Activated naive CD4-positive, alpha-beta T cell treated with anti-CD3 and anti-CD28 coated beads for 36 hours (primary cell): ENCODE results near the gene FAM171A2. TPM values are rescaled to one million over a fixed set of nuclear protein-coding genes. Genes with fewer than 3 reads are reported as not detected.
A peak's percentile ranks its signal among the peaks of the same experiment; 100 is the strongest.
"Not testable (repeated sequence)": the region's sequence is repeated elsewhere in the genome, so short reads cannot be mapped to it uniquely, and the experiment has no call there.

Experiments used
- CTCF ChIA-PET: fragments of 350-600 bp; sonication (Branson Sonifier 250); formaldehyde crosslinking; loops from one replicate; lab custom pipeline; 2021; ENCODE audit warnings: antibody characterized with exemption; lab: Charles Lee
- DNase-seq: peaks from one replicate; pipeline ENCODE4 v3.0.0-alpha.2; 2020
- H3K27ac Mint-ChIP-seq: one replicate; pipeline ENCODE4 v1.8.0; 2021; ENCODE audit warnings: mild to moderate bottlenecking, mixed read lengths
- H3K27me3 Mint-ChIP-seq: one replicate; pipeline ENCODE4 v1.8.0; 2021; ENCODE audit warnings: low read depth, mixed read lengths
- H3K36me3 Mint-ChIP-seq: one replicate; pipeline ENCODE4 v1.8.0; 2021; ENCODE audit warnings: low read depth, mixed read lengths
- H3K4me1 Mint-ChIP-seq: one replicate; pipeline ENCODE4 v1.8.0; 2021; ENCODE audit warnings: low read depth, mixed read lengths
- H3K4me3 Mint-ChIP-seq: one replicate; pipeline ENCODE4 v1.8.0; 2021; ENCODE audit warnings: mild to moderate bottlenecking, moderate library complexity, mixed read lengths
- H3K9me3 Mint-ChIP-seq: one replicate; pipeline ENCODE4 v1.8.0; 2021; ENCODE audit warnings: mixed read lengths
- intact Hi-C: fragments of 100-400 bp; cut with micrococcal nuclease; formaldehyde crosslinking; loops from one replicate; pipeline ENCODE4 v1.15.1; 2023
- total RNA-seq, 2 experiments: library from RNA; stranded (reverse); gene quantifications; one replicate each; pipeline ENCODE4 v1.2.3, GENCODE V29; 2021

The FAM171A2 gene
- total RNA-seq, 2 experiments from 2014 or later = 0.12 to 0.21 TPM

DNA sequence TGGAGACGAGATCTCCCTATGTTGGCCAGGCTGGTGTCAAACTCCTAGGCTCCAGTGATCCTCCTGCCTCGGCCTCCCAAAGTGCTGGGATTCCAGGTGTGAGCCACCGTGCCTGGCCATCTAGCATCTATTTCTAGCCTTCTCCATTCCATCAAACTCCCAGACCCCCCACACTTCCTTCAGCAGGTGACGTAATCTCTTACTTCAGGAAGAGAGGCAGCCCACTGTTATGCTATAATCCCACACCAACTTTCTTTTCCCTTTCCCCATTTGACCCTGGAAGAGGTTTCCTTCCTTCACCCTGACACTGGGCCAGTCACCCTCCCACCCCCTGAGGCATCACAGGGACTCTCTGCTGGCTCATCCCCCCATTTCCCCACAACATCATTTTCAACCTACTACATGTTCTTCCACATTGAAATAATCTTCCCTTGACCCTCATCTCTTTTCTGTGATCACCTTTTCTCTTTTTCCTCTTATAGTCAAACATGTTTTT, 18.2 kb upstream of the FAM171A2 start:
- Mint-ChIP-seq H3K9me3 (no peaks in the 10 kb centered on the region), H3K4me1 (peaks cover 7% of the 10 kb centered on the region), H3K4me3 (no peak overlapping the region), H3K27me3 (peaks cover 9% of the 10 kb centered on the region), H3K27ac (no peak overlapping the region), H3K36me3 (no peaks in the 10 kb centered on the region)
- no peak for DNase-seq
- CTCF ChIA-PET = no interaction called here
- intact Hi-C loops = no loop called here

DNA sequence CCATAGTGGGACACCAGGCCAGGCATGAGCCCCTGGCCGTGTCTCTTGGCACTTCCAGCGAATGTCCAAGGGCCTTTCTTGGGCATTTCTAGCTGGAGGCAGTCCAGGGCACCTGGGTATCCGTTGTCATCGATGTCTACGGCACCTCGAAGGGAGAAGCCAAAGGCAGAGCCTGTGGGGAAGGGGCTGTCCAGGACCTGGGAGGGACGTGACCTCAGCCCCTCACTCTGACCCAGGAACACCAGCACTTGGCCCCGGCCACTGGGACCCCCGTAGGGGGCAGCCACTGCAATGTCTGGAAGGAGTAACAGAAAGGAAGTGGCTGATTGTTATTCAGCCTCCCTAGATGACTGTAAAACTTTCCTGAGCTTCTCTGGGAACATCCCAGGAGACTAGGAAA, 17.1 kb upstream of the FAM171A2 start:
- no peaks in the 10 kb centered on the region for H3K36me3 Mint-ChIP-seq
- H3K27me3 Mint-ChIP-seq = peaks cover 4% of the 10 kb centered on the region
- CTCF ChIA-PET = no interaction called here
- DNase-seq = no peak
- H3K4me3 Mint-ChIP-seq = no peak overlapping the region
- intact Hi-C loops = no loop called here
- H3K27ac Mint-ChIP-seq = no peak overlapping the region
- peaks cover 1% of the 10 kb centered on the region for H3K4me1 Mint-ChIP-seq
- no peaks in the 10 kb centered on the region for H3K9me3 Mint-ChIP-seq

DNA sequence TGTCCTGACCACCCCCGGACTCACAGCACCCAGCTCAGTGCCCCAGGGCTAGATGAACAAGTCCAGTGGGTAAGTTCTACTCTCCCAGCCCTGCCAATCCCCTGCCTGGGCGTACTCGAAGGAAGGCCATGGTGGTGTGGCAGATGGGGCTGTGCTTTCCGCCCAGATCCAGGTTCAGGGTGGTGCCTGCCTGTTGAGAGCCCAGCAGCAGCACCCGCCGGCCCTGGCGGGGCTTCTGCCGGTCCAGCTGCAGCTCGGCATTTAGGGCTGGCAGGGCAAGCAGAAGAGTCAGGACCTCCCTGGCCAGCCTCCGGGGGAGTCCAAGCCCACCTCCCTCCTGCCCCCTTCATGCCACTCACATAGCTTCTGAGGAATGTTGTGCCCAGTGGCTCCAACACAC, 16.2 kb upstream of the FAM171A2 start:
- no peak overlapping the region for H3K27ac Mint-ChIP-seq
- CTCF ChIA-PET = no interaction called here

DNA sequence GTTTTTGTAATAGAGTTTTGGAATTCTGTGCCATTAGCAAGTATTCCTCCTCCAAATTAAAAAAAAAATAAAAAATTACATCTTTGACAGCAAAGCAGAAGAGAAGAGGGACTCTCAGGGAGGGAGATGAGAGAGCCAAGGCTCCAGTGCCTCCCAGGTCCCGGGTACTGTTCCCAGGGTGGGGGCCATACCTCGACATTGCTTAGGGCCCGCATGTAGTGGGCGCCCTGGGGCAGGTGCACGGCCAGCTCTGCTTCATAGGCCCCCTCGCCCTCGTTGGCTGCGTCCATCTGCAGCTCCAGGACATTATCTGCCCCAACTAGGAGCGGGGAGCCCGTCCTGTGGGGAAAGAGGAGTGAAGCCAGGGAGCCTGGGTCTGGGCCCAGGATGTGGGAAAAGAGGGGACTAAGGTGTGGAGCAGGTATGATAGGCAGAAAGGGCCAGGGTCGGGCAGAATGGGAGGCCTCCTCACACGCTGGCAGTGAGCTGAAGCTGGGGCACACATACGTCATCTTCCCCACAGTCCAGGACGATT, 14.6 kb upstream of the FAM171A2 start:
- CTCF ChIA-PET = no interaction called here
- Mint-ChIP-seq H3K27ac (no peak overlapping the region), H3K4me1 (no peaks in the 10 kb centered on the region), H3K4me3 (no peak overlapping the region), H3K9me3 (no peaks in the 10 kb centered on the region), H3K27me3 (peaks cover 11% of the 10 kb centered on the region), H3K36me3 (no peaks in the 10 kb centered on the region)
- no peak for DNase-seq
- intact Hi-C loops = no loop called here

More for the DNA sequence above, 16.2 kb upstream of the FAM171A2 start:
- Mint-ChIP-seq H3K4me3 (no peak overlapping the region), H3K4me1 (peaks cover 1% of the 10 kb centered on the region), H3K36me3 (no peaks in the 10 kb centered on the region), H3K9me3 (no peaks in the 10 kb centered on the region), H3K27me3 (peaks cover 7% of the 10 kb centered on the region)
- intact Hi-C loops = no loop called here
- DNase-seq = no peak

DNA sequence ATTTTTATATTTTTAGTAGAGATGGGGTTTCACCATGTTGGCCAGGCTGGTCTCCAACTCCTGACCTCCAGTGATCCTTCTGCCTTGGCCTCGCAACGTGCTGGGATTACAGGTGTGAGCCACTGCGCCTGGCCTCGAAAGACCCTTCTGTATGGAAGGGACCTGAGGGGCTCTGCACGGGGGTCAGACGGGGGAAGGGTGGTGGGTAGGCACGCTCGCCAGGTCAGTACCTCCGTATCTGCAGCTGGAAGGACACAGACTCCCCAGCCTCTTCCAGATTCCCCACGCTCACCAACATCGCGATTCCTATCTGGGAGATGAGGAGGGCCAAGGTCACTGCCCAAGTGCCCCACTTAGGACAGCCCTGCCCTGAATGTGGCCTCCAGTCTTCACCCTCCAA, 13.1 kb upstream of the FAM171A2 start:
- Mint-ChIP-seq H3K36me3 (no peaks in the 10 kb centered on the region), H3K27ac (no peak overlapping the region), H3K4me3 (no peak overlapping the region), H3K9me3 (no peaks in the 10 kb centered on the region), H3K27me3 (peaks cover 15% of the 10 kb centered on the region), H3K4me1 (no peaks in the 10 kb centered on the region)
- CTCF ChIA-PET = interaction anchor here (0.8 to 1.7 kb wide), 6 partner anchors 9 to 96 kb away, joined by 3 to 7 read pairs (median 3); no protein-coding TSS in a partner anchor
- DNase-seq = no peak
- intact Hi-C loops = no loop called here

DNA sequence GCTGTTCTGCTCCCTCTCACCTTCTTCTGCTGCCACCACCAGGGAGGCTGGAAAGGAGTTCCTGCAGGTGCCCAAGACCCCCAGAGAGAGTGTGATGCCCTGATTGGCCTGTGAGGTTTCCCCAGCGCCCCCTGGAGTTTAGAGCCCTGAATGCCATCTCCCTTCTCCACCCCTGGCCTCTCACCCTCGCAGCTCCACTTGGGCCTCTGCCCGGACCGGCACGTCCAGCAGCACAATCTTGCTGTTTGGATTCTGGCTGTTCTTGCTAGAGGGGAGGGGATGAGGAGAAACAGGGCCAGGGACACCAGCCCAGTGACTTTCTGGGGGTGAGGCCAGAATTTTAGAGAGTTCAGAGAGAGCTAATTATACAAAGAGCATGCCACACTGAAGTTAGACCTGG, 12.5 kb upstream of the FAM171A2 start:
- CTCF ChIA-PET = interaction anchor here (0.8 to 1.7 kb wide), 8 partner anchors 10 to 166 kb away, joined by 3 to 7 read pairs (median 3); no protein-coding TSS in a partner anchor
- DNase-seq = peak; percentile 27
- Mint-ChIP-seq H3K36me3 (no peaks in the 10 kb centered on the region), H3K27me3 (peaks cover 19% of the 10 kb centered on the region), H3K4me1 (no peaks in the 10 kb centered on the region), H3K9me3 (no peaks in the 10 kb centered on the region), H3K4me3 (no peak overlapping the region), H3K27ac (no peak overlapping the region)
- intact Hi-C loops = no loop called here

DNA sequence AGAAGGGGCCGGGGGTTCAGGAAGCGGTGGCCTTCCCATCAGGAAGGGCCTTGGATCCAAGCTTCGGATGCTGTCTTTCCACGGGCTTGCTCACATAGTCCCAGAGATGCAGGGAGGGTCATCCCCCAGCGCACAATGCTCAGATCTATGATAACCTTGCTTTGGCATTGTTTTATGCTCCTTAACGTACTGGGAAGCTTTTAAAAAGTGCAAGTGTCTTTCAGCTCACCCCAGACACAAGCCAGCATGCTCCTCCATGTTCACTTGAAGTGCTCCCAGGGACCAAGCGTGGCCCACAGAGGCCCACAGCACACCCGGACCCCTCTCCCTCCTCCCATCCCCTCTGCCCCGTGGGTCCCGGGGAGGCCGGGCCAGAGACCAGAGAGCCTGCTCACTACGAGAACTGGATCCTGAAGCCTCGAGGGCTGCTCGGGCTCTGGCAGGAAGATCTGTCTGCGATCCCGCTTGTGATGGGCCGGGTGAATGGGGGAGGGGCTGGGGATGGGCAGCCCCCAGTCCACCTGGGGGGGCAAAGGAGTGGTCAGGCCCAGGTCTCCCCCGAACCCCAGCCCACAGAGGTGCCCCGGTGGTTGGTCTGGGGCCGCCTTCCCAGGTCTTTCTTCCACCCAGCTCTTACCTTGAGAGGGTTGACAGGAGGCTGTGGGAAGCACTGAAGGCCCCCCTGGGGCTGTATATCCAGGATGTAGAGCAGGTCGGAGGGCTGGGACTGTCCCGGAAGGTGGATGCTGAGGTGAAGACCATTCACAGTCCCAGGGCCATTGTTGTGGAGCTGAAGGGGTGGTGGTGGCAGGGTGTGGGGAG, 11.8 kb upstream of the FAM171A2 start:
- H3K4me3 Mint-ChIP-seq = no peak overlapping the region
- CTCF ChIA-PET = interaction anchor here (0.6 to 1.7 kb wide), 9 partner anchors 11 to 166 kb away, joined by 3 to 7 read pairs (median 3); partner anchors contain the start of gene ITGA2B
- H3K4me1 Mint-ChIP-seq = no peaks in the 10 kb centered on the region
- H3K36me3 Mint-ChIP-seq = no peaks in the 10 kb centered on the region
- H3K27ac Mint-ChIP-seq = no peak overlapping the region
- no peaks in the 10 kb centered on the region for H3K9me3 Mint-ChIP-seq
- intact Hi-C loops = no loop called here
- peaks cover 23% of the 10 kb centered on the region for H3K27me3 Mint-ChIP-seq
- no peak for DNase-seq

DNA sequence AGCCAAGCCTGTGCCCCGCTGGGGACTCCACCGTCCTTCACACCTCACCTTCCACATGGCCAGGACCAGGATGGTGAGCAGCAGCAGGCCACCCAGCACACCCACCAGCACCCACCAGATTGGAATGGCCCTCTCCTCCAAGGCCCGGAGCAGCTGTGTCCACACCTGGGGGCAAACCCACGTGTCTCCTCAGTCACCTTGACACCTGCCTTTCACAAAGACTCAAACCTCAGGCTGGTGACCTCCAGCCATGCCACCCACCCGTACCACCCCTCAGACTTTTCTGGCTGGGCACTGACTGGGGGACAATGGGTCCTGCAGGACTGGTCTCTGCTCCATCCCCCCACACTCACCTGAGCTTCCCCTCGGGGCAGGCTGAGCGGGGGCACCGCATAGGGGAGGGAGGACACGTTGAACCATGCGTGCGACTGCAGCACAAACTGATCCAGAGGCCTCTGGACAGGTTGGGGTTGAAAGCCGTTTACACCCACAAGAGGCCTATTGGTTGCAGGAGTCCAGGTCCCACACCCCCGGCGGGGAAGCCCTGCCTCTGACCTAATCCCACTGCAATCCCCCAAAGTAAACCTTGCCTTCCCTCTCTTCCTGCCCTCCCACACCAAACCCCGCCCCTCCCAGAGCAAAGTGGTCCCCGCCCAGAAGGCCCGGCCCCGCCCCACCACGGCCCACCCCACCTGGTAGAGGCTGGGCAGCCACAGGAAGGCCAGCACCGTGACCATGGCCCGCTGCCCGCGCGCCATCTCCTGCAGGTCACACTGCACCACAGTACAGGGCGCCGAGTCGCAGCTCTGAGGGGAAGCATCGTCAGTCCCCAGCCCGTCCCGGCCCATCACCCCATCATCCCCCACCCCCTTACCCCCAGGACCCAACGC, 10.9 kb upstream of the FAM171A2 start:
- no peak for DNase-seq
- Mint-ChIP-seq H3K4me3 (no peak overlapping the region), H3K36me3 (no peaks in the 10 kb centered on the region), H3K4me1 (peaks cover 2% of the 10 kb centered on the region), H3K27me3 (peaks cover 23% of the 10 kb centered on the region), H3K9me3 (no peaks in the 10 kb centered on the region), H3K27ac (no peak overlapping the region)
- CTCF ChIA-PET = interaction anchor here (0.6 to 1.4 kb wide), 3 partner anchors 15 to 237 kb away, joined by 3 read pairs; partner anchors contain the start of gene ITGA2B
- intact Hi-C loops = no loop called here

DNA sequence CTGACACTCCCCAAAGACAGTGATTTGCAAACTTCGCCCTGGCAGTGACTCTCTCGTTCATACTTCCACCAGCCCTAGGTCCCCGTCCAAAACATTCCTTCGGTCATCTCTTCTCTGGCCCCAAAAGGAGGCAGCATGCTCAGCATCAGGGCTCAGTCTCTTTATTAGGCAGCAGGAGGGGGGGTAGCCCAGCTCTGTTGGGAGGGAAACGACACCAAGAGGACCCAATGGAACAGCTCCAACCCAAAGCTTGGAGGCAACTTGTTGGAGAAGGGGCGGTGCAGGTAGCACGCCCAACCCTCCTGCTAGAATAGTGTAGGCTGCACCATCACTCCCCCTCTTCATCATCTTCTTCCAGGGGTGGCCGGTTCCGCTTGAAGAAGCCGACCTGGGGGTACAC, 8.4 kb upstream of the FAM171A2 start:
- intact Hi-C loops = no loop called here
- peaks cover 30% of the 10 kb centered on the region for H3K27me3 Mint-ChIP-seq
- CTCF ChIA-PET = interaction anchor here (1.6 kb wide), 1 partner anchor 9 kb away, joined by 6 read pairs; the partner anchor contains the start of gene FAM171A2
- no peak overlapping the region for H3K27ac Mint-ChIP-seq
- peaks cover 5% of the 10 kb centered on the region for H3K4me1 Mint-ChIP-seq
- no peaks in the 10 kb centered on the region for H3K9me3 Mint-ChIP-seq
- no peaks in the 10 kb centered on the region for H3K36me3 Mint-ChIP-seq
- DNase-seq = no peak
- H3K4me3 Mint-ChIP-seq = no peak overlapping the region

DNA sequence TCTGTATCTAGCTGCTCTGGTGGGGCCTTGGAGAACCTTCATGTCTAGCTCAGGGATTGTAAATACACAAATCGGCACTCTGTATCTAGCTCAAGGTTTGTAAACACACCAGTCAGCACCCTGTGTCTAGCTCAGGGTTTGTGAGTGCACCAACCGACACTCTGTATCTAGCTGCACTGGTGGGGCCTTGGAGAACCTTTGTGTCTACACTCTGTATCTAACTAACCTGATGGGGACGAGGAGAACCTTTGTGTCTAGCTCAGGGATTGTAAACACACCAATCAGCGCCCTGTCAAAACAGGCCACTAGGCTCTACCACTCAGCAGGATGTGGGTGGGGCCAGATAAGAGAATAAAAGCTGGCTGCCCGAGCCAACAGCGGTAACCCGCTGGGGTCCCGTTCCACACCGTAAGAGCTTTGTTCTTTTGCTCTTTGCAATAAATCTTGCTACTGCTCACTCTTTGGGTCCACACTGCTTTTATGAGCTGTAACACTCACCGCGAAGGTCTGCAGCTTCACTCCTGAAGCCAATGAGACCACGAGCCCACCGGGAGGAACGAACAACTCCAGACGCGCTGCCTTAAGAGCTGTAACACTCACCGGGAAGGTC, 5.9 kb upstream of the FAM171A2 start:
- H3K27ac Mint-ChIP-seq, intact Hi-C loops, H3K4me1 Mint-ChIP-seq, H3K9me3 Mint-ChIP-seq, H3K36me3 Mint-ChIP-seq: not testable (repeated sequence)
- Mint-ChIP-seq H3K4me3 (peak overlapping the region; percentile 44), H3K27me3 (peaks cover 31% of the 10 kb centered on the region)
- CTCF ChIA-PET = interaction anchor here (0.7 to 1.0 kb wide), 3 partner anchors 11 to 163 kb away, joined by 3 to 4 read pairs (median 3); no protein-coding TSS in a partner anchor
- peak; percentile 40 for DNase-seq

DNA sequence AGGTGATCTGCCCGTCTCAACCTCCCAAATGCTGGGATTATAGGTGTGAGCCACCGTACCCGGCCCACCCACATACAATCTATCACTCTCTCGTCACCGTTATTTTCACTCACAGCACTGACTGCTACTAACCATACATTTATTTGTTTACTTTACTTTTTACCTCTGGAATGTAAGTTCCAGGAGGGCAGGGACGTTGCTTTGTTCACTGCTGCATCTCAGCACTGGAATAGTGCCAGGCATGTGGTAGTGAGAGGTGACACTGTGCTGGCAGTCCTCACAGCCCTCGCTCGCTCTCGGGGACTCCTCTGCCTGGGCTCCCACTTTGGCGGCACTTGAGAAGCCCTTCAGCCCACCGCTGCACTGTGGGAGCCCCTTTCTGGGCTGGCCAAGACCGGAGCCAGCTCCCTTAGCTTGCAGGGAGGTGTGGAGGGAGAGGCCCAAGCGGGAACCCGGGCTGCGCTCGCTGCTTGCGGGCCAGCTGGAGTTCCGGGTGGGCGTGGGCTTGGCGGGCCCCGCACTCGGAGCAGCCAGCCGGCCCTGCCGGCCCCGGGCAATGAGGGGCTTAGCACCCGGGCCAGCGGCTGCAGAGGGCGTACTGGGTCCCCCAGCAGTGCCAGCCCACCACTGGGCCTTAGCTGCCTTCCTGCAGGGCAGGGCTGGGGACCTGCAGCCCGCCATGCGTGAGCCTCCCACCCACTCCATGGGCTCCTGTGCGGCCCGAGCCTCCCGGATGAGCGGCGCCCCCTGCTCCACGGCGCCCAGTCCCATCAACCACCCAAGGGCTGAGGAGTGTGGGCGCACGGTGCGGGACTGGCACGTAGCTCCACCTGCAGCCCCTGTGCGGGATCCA, 5.0 kb upstream of the FAM171A2 start:
- DNase-seq, intact Hi-C loops: not testable (repeated sequence)
- CTCF ChIA-PET = interaction anchor here (0.7 to 2.4 kb wide), 3 partner anchors 12 to 23 kb away, joined by 3 to 5 read pairs (median 3); no protein-coding TSS in a partner anchor

More for the DNA sequence above, 5.0 kb upstream of the FAM171A2 start:
- not testable (repeated sequence) for H3K9me3 Mint-ChIP-seq, H3K4me1 Mint-ChIP-seq, H3K4me3 Mint-ChIP-seq, H3K27ac Mint-ChIP-seq, H3K36me3 Mint-ChIP-seq
- H3K27me3 Mint-ChIP-seq = peaks cover 28% of the 10 kb centered on the region
